Activated CD8-positive, alpha-beta memory T cell treated with anti-CD3 and anti-CD28 coated beads, Interleukin-2, amount 10 ng/mL, durations not matched to agents 7 days and 5 days (primary cell): ENCODE measurements around the gene FMNL1. TPM values are rescaled to one million over a fixed set of nuclear protein-coding genes. Genes with fewer than 3 reads are reported as not detected.
"Not testable (repeated sequence)": the region's sequence is repeated elsewhere in the genome, so short reads cannot be mapped to it uniquely, and the experiment has no call there.

Experiments used
- ATAC-seq: fragments of 150-1000 bp; cut with Tn5 transposase; one replicate; pipeline ENCODE4 v1.10.0; 2021; ENCODE audit warnings: moderate library complexity
- CTCF ChIA-PET: fragments of 350-600 bp; sonication (Branson Sonifier 250); formaldehyde crosslinking; loops from one replicate; lab custom pipeline; 2021; ENCODE audit warnings: antibody characterized with exemption; lab: Charles Lee
- DNase-seq: peaks from one replicate; pipeline ENCODE4 v3.0.0-alpha.2; 2020
- H3K27ac Mint-ChIP-seq: one replicate; pipeline ENCODE4 v1.8.0; 2021; ENCODE audit warnings: mild to moderate bottlenecking, mixed read lengths
- H3K27me3 Mint-ChIP-seq: one replicate; pipeline ENCODE4 v1.8.0; 2021; ENCODE audit warnings: mixed read lengths
- H3K36me3 Mint-ChIP-seq: one replicate; pipeline ENCODE4 v1.8.0; 2021; ENCODE audit warnings: mild to moderate bottlenecking, mixed read lengths
- H3K4me1 Mint-ChIP-seq: one replicate; pipeline ENCODE4 v1.8.0; 2021; ENCODE audit warnings: mixed read lengths
- H3K4me3 Mint-ChIP-seq: one replicate; pipeline ENCODE4 v1.8.0; 2021; ENCODE audit warnings: mild to moderate bottlenecking, moderate library complexity, mixed read lengths
- H3K9me3 Mint-ChIP-seq: one replicate; pipeline ENCODE4 v1.8.0; 2022; ENCODE audit warnings: low read depth, mixed read lengths
- total RNA-seq, 2 experiments: library from RNA; stranded (reverse); gene quantifications; one replicate each; pipeline ENCODE4 v1.2.3, GENCODE V29; 2021

The FMNL1 gene
- total RNA-seq, 2 experiments from 2014 or later = 482 to 504 TPM

- H3K27me3 Mint-ChIP-seq = no peaks in the 10 kb centered on the region
These were observed 22.1 kb downstream of the FMNL1 start for GRCh38 chr17:45243750-45244149.

DNA sequence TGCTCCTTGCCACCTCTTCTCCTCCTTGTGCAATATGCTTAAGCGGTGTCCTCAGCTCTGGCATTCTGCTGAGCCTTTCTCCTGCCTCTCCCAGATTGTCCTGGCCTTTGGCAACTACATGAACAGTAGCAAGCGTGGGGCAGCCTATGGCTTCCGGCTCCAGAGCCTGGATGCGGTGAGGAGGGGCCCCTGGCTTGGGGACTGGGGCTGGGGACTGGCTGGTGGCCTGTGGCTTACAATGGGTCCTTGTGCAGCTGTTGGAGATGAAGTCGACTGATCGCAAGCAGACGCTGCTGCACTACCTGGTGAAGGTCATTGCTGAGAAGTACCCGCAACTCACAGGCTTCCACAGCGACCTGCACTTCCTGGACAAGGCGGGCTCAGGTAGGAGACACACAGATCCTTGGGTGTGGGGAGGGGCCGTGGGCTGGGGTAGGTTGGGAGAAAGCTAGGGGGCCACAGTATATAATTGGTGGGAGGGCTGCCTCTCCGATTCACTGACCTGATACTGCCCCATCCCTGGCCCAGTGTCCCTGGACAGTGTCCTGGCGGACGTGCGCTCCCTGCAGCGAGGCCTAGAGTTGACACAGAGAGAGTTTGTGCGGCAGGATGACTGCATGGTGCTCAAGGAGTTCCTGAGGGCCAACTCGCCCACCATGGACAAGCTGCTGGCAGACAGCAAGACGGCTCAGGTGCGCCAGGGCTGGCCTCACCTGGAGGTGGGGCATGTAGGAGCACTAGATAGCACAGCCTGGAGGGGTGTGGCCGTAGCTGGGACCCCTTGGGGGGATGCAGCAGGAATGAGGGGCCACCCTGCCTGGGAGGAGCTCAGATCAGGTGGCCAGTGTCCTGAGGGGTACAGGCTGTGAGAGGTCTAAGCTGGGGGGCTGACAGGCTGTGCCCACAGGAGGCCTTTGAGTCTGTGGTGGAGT, 23.3 kb downstream of the FMNL1 start:
- CTCF ChIA-PET = interaction anchor here (1.0 to 4.9 kb wide), 6 partner anchors 9 to 110 kb away, joined by 3 to 42 read pairs (median 12); partner anchors contain the start of genes ACBD4 and FMNL1
- Mint-ChIP-seq H3K36me3 (peaks cover 46% of the 10 kb centered on the region), H3K27ac (peak overlapping the region; percentile 49), H3K4me1 (peaks cover 48% of the 10 kb centered on the region), H3K27me3 (no peaks in the 10 kb centered on the region), H3K4me3 (no peak overlapping the region), H3K9me3 (no peaks in the 10 kb centered on the region)
- DNase-seq (no peak), ATAC-seq (no peak)

More at GRCh38 chr17:45243750-45244149, 22.1 kb downstream of the FMNL1 start:
- DNase-seq (no peak), ATAC-seq (no peak)
- H3K27ac Mint-ChIP-seq = no peak overlapping the region
- no peaks in the 10 kb centered on the region for H3K9me3 Mint-ChIP-seq
- H3K36me3 Mint-ChIP-seq = peaks cover 51% of the 10 kb centered on the region
- H3K4me1 Mint-ChIP-seq = peaks cover 42% of the 10 kb centered on the region
- CTCF ChIA-PET = interaction anchor here (1.0 to 5.3 kb wide), 4 partner anchors 13 to 109 kb away, joined by 3 to 16 read pairs (median 7); partner anchors contain the start of gene ACBD4
- no peak overlapping the region for H3K4me3 Mint-ChIP-seq

GRCh38 chr17:45246338-45246737, 24.7 kb downstream of the FMNL1 start:
- H3K27ac Mint-ChIP-seq = peak overlapping the region; percentile 96
- peak overlapping the region; percentile 82 for H3K4me3 Mint-ChIP-seq
- no peak for DNase-seq
- no peaks in the 10 kb centered on the region for H3K9me3 Mint-ChIP-seq
- H3K4me1 Mint-ChIP-seq = peaks cover 52% of the 10 kb centered on the region
- no peak for ATAC-seq
- peaks cover 42% of the 10 kb centered on the region for H3K36me3 Mint-ChIP-seq
- H3K27me3 Mint-ChIP-seq = no peaks in the 10 kb centered on the region
- CTCF ChIA-PET = interaction anchor here (0.7 to 4.9 kb wide), 11 partner anchors 10 to 138 kb away, joined by 3 to 42 read pairs (median 16); partner anchors contain the start of genes FMNL1 and HEXIM1

GRCh38 chr17:45246861-45247428, 25.3 kb downstream of the FMNL1 start:
- Mint-ChIP-seq H3K27me3 (no peaks in the 10 kb centered on the region), H3K4me3 (peak overlapping the region; percentile 82), H3K36me3 (peaks cover 42% of the 10 kb centered on the region), H3K4me1 (peaks cover 55% of the 10 kb centered on the region), H3K27ac (peak overlapping the region; percentile 96), H3K9me3 (no peaks in the 10 kb centered on the region)
- ATAC-seq (no peak), DNase-seq (peak; percentile 90)
- CTCF ChIA-PET = interaction anchor here (0.6 to 4.9 kb wide), 18 partner anchors 9 to 138 kb away, joined by 3 to 42 read pairs (median 10); partner anchors contain the start of genes FMNL1 and HEXIM1

- Mint-ChIP-seq H3K36me3 (peaks cover 39% of the 10 kb centered on the region), H3K27me3 (no peaks in the 10 kb centered on the region)
These were observed 25.9 kb downstream of the FMNL1 start for GRCh38 chr17:45247429-45248131.

DNA sequence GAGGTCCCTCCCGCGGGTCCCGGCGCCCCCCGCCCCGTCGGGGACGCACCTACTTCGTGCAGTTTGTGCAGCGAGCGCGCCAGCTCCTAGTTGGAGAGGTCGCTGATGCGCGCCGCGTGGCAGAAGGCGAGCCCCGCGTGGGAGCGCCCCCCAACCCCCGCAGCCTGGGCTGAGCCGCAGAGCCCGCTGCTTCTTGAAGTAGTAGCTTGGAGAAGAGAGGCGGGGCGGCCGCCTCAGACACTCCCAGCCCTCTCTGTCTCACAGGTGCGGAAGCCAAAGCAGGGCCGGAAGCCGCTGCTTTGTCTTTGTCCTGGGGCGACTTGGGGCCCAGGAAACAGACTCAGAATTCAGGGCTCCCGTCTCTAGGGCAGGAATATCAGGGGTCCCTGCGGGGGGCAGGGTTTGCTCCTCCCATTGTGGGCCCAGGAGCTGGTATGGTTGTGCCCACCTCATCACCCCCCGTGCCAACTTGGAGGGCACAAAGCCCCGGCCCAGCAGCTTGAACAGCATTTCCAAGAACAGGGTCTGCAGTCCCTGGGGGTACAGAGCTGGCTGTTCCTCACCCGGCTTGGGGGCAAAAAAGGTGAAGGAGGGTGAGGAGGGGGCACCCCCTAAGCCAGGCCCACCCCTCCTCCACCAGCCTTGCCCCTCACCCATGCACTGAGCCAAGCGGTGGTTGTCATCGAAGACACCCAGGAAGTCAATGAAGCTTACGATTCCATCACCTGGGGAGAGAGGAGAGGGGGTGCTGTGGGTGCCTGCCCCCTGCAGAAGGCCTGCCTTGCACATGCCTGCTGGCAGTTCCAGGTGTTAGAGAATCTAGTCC, 26.7 kb downstream of the FMNL1 start:
- Mint-ChIP-seq H3K27me3 (no peaks in the 10 kb centered on the region), H3K27ac (peak overlapping the region; percentile 96), H3K4me1 (peaks cover 66% of the 10 kb centered on the region), H3K9me3 (no peaks in the 10 kb centered on the region), H3K4me3 (peak overlapping the region; percentile 82), H3K36me3 (peaks cover 36% of the 10 kb centered on the region)
- DNase-seq (peak; percentile 92), ATAC-seq (peak; percentile 77)
- CTCF ChIA-PET = interaction anchor here (0.7 to 4.9 kb wide), 19 partner anchors 8 to 136 kb away, joined by 3 to 42 read pairs (median 10); partner anchors contain the start of genes ACBD4, FMNL1, HEXIM1 and HEXIM2

More at GRCh38 chr17:45247429-45248131, 25.9 kb downstream of the FMNL1 start:
- peak; percentile 91 for ATAC-seq
- CTCF ChIA-PET = interaction anchor here (0.6 to 4.9 kb wide), 24 partner anchors 9 to 137 kb away, joined by 3 to 42 read pairs (median 8); partner anchors contain the start of genes ACBD4, FMNL1, HEXIM1 and HEXIM2
- Mint-ChIP-seq H3K27ac (peak overlapping the region; percentile 96), H3K4me3 (peak overlapping the region; percentile 82), H3K4me1 (peaks cover 60% of the 10 kb centered on the region), H3K9me3 (no peaks in the 10 kb centered on the region)
- DNase-seq = peak; percentile 100

GRCh38 chr17:45251931-45252330, 30.2 kb downstream of the FMNL1 start:
- DNase-seq (no peak), ATAC-seq (no peak)
- Mint-ChIP-seq H3K27me3 (no peaks in the 10 kb centered on the region), H3K9me3 (no peaks in the 10 kb centered on the region), H3K27ac (no peak overlapping the region), H3K4me1 (peaks cover 53% of the 10 kb centered on the region), H3K4me3 (no peak overlapping the region), H3K36me3 (peaks cover 18% of the 10 kb centered on the region)
- CTCF ChIA-PET = interaction anchor here (0.7 to 2.2 kb wide), 4 partner anchors 17 to 63 kb away, joined by 3 to 7 read pairs (median 4); no protein-coding TSS in a partner anchor

- peaks cover 49% of the 10 kb centered on the region for H3K4me1 Mint-ChIP-seq
- H3K4me3 Mint-ChIP-seq = not testable (repeated sequence)
These were observed 31.6 kb downstream of the FMNL1 start for GRCh38 chr17:45253237-45253636.

DNA sequence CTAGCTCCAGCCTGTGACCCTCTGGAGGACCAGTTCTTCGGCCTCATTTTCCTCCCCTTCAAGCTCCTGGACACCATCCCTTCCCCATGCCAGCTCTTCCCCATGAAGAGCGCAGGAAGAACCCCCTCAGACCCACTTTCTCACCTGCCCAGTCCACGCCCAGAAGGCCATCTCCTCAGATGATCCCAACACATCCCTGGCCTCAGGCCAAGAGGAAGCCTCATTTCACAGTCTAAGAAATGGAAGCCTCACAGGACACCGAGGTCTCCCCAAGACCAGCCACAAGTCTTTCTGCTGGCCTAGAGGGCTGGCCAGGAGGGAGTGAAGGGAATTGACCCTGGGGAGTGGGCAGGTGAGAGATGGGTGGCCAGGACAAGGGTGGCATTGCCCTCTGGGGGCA, 32.2 kb downstream of the FMNL1 start:
- no peak overlapping the region for H3K27ac Mint-ChIP-seq
- CTCF ChIA-PET = interaction anchor here (1.0 to 1.4 kb wide), 4 partner anchors 18 to 119 kb away, joined by 3 to 6 read pairs (median 4); partner anchors contain the start of gene ACBD4
- no peak for DNase-seq
- H3K27me3 Mint-ChIP-seq = no peaks in the 10 kb centered on the region
- no peak overlapping the region for H3K4me3 Mint-ChIP-seq
- peaks cover 15% of the 10 kb centered on the region for H3K36me3 Mint-ChIP-seq
- no peaks in the 10 kb centered on the region for H3K9me3 Mint-ChIP-seq
- ATAC-seq = no peak
- peaks cover 43% of the 10 kb centered on the region for H3K4me1 Mint-ChIP-seq

More at GRCh38 chr17:45253237-45253636, 31.6 kb downstream of the FMNL1 start:
- not testable (repeated sequence) for H3K9me3 Mint-ChIP-seq, H3K27ac Mint-ChIP-seq, H3K27me3 Mint-ChIP-seq, DNase-seq, ATAC-seq
- peaks cover 17% of the 10 kb centered on the region for H3K36me3 Mint-ChIP-seq
- CTCF ChIA-PET = interaction anchor here (1.3 to 1.4 kb wide), 3 partner anchors 18 to 34 kb away, joined by 3 to 4 read pairs (median 3); no protein-coding TSS in a partner anchor

DNA sequence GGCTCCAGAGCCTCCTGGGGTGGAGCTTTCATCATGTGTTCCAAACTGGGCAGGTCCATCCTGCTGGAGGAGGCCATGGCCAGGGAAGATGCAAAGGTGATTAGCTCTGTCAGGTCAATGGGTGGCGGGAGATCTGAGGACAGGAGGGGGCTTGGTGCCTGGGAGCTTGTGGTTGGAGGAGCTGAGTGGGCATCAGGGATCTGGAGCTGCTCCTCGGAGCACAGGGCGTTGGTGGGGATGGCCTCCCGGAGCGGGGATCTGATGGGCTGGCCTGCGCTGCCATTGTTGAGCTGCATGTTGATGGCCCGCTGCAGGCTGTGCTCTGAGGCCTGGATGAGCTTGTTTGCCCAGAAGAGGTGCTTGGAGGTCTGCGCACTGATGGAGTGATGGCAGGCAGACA, 33.7 kb downstream of the FMNL1 start:
- CTCF ChIA-PET = interaction anchor here (0.7 to 3.0 kb wide), 8 partner anchors 16 to 130 kb away, joined by 3 to 14 read pairs (median 6); partner anchors contain the start of gene ACBD4
- Mint-ChIP-seq H3K27ac (no peak overlapping the region), H3K36me3 (peaks cover 6% of the 10 kb centered on the region), H3K27me3 (no peaks in the 10 kb centered on the region), H3K4me1 (peaks cover 32% of the 10 kb centered on the region), H3K4me3 (no peak overlapping the region), H3K9me3 (no peaks in the 10 kb centered on the region)
- DNase-seq (no peak), ATAC-seq (no peak)

DNA sequence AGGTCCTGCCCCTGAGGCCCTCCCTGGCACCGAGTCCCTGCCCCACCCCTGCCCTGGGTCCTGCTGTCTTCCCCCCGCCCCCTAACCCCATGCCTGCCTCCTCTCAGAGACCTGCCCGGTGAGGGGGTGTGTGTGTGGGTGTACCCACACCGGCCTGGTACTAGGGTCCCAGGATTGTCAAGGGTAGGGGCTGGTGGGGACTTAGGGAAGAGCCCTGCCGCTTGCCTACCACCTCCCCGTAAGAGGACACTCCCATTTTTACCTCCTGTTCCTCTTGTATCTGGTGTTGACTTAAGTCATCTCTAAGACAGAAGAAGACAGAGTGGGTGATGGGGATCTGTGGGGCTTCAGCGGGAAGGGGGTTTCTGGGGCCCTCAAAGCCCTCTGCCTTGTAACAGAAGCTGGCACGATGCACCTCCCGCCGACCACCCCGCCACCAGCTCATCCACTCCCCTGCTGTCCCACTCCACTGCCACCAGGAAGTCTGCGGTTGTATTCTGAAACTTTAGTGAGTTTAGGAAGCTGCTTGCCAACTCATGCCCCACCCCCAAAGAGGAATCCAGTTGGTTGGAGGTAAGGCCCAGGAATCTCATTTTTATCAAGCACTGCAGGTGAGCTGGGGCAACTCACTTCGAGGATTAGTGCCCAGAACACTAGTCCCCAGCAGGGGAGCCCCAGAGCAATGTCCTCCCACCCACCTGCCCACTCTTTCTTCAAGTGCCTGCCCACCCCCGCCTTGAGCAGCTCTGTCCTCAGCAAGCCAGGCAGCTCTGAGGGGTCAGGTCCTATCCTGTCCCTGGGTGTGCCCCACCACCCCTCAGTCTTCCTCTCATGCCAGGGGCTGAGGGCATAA, 34.7 kb downstream of the FMNL1 start:
- peak; percentile 32 for ATAC-seq
- Mint-ChIP-seq H3K4me3 (no peak overlapping the region), H3K27ac (peak overlapping the region; percentile 15), H3K27me3 (no peaks in the 10 kb centered on the region), H3K4me1 (peaks cover 32% of the 10 kb centered on the region), H3K9me3 (no peaks in the 10 kb centered on the region), H3K36me3 (peaks cover 2% of the 10 kb centered on the region)
- CTCF ChIA-PET = interaction anchor here (1.0 to 3.0 kb wide), 8 partner anchors 9 to 129 kb away, joined by 4 to 14 read pairs (median 8); partner anchors contain the start of gene ACBD4
- DNase-seq = no peak
